ENCODE data around the gene RDX. TPM values are rescaled to one million over a fixed set of nuclear protein-coding genes. Genes with fewer than 3 reads are reported as not detected.

Gene RDX
- total and polyA plus RNA-seq, 7 experiments from 2014 or later = 6.9 to 63.6 (median 15.9) TPM

DNA sequence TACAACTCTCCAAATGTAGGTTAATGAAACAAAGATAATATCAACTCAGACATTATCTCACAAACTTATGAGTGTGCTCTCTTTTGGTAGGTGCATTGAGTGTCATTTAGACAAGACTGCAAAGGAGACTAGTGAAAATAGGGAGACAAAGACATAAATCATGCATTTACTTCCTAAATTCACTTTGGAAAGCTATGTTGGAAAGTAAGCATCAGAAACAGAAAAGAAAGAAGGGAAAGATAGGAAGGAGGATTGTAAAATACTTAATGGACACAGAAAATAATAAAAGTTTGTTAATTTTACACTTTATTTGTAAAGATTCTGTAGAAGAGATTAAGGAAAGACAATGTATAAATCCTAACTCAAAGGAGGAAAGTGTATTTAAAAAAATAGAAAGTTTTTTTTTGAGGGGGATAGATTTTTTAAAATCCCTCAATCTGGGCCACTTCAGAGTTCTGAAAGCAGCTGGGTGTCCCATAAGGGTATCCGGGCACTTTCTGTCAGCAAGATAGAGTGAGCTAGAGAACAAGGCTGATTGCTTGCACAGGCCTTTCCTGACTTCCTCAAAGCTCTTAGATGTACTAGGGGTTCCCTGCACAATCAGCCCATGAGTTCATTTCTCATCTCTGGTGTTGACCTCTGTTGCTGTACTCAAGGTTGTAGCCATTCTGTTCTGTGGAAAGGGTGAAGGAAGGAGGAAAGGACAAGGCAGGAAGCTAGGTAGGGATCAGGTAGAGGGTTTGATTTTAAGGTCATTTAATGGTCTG lies 22.4 kb upstream of the RDX start:
- ATAC-seq (no peak), DNase-seq (no peak)
- intact Hi-C loops (cut with micrococcal nuclease) = no loop called here
- POLR2A ChIA-PET = no interaction called here
- H3K4me3 Mint-ChIP-seq = no peak overlapping the region
- CTCF ChIA-PET = no interaction called here
- no peak overlapping the region for H3K4me3 ChIP-seq (ENCODE audit: low read length)
- no peaks in the 10 kb centered on the region for H3K27me3 ChIP-seq (ENCODE audit: control insufficient read depth in 2 of 2, insufficient read depth in 2 of 2, low read length in 2 of 2)
- no peaks in the 10 kb centered on the region for H3K9me3 ChIP-seq (ENCODE audit: control insufficient read depth in 2 of 3, low read length in 3 of 3)
- H3K4me1 Mint-ChIP-seq = no peaks in the 10 kb centered on the region
- no peak overlapping the region for H3K27ac Mint-ChIP-seq
- H3K36me3 Mint-ChIP-seq = no peaks in the 10 kb centered on the region
- H3K27me3 Mint-ChIP-seq = peaks cover 0 to 2% (median 0%) of the 10 kb centered on the region in 5 donors
- no peak overlapping the region for H3K27ac ChIP-seq (ENCODE audit: low read depth, low read length)
- H3K4me1 ChIP-seq (ENCODE audit: control insufficient read depth in 2 of 2, insufficient read depth in 2 of 2, low read length in 2 of 2) = no peaks in the 10 kb centered on the region
- no peaks in the 10 kb centered on the region for H3K9me3 Mint-ChIP-seq
- H3K36me3 ChIP-seq (ENCODE audit: control insufficient read depth in 2 of 3, insufficient read depth in 3 of 3, low read length in 3 of 3) = no peaks in the 10 kb centered on the region

DNA sequence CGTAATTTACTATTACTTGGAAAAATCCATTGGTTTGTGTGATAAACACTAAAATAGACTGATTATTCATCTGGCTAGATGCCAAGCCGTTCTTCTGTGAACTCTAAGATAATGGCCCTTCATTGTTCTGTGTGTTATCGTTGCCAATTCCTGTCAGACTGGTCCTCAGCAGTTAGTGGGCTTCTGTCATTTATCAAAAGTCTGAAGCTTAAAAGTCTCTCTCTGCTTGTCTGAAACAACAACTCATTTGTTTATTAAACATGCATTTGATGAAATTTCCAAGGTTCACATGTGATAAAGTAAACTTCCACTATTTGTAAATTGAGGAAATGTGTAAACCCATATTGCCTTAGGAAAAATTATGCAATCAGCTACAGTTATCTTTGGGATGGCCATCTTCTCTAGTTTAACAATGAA lies 21.1 kb upstream of the RDX start:
- no peaks in the 10 kb centered on the region for H3K27me3 ChIP-seq (ENCODE audit: control insufficient read depth in 2 of 2, insufficient read depth in 2 of 2, low read length in 2 of 2)
- H3K36me3 ChIP-seq (ENCODE audit: control insufficient read depth in 2 of 3, insufficient read depth in 3 of 3, low read length in 3 of 3) = no peaks in the 10 kb centered on the region
- Mint-ChIP-seq H3K4me1 (no peaks in the 10 kb centered on the region), H3K27me3 (peaks cover 0 to 2% (median 0%) of the 10 kb centered on the region in 5 donors), H3K9me3 (no peaks in the 10 kb centered on the region), H3K27ac (no peak overlapping the region), H3K36me3 (no peaks in the 10 kb centered on the region), H3K4me3 (no peak overlapping the region)
- DNase-seq (no peak), ATAC-seq (no peak)
- H3K4me1 ChIP-seq (ENCODE audit: control insufficient read depth in 2 of 2, insufficient read depth in 2 of 2, low read length in 2 of 2) = no peaks in the 10 kb centered on the region
- H3K9me3 ChIP-seq (ENCODE audit: control insufficient read depth in 2 of 3, low read length in 3 of 3) = no peaks in the 10 kb centered on the region
- ChIA-PET CTCF (interaction anchor here (0.7 kb wide), 1 partner anchor 49 kb away, joined by 3 read pairs; no protein-coding TSS in a partner anchor), POLR2A (no interaction called here)
- intact Hi-C loops (cut with micrococcal nuclease) = no loop called here
- H3K27ac ChIP-seq (ENCODE audit: low read depth, low read length) = no peak overlapping the region
- H3K4me3 ChIP-seq (ENCODE audit: low read length) = no peak overlapping the region

- Histone ChIP-seq H3K9me3 (ENCODE audit: control insufficient read depth in 2 of 3, low read length in 3 of 3) (no peaks in the 10 kb centered on the region), H3K27ac (ENCODE audit: low read depth, low read length) (no peak overlapping the region), H3K4me1 (ENCODE audit: control insufficient read depth in 2 of 2, insufficient read depth in 2 of 2, low read length in 2 of 2) (no peaks in the 10 kb centered on the region), H3K36me3 (ENCODE audit: control insufficient read depth in 2 of 3, insufficient read depth in 3 of 3, low read length in 3 of 3) (no peaks in the 10 kb centered on the region), H3K27me3 (ENCODE audit: control insufficient read depth in 2 of 2, insufficient read depth in 2 of 2, low read length in 2 of 2) (no peaks in the 10 kb centered on the region), H3K4me3 (ENCODE audit: low read length) (no peak overlapping the region)
- Mint-ChIP-seq H3K36me3 (no peaks in the 10 kb centered on the region), H3K9me3 (no peaks in the 10 kb centered on the region), H3K4me1 (peaks cover 0 to 7% (median 0%) of the 10 kb centered on the region in 7 donors), H3K27ac (no peak overlapping the region), H3K27me3 (peaks cover 0 to 2% (median 0%) of the 10 kb centered on the region in 5 donors), H3K4me3 (no peak overlapping the region)
- DNase-seq (no peak), ATAC-seq (no peak)
- ChIA-PET POLR2A (no interaction called here), CTCF (no interaction called here)
- intact Hi-C loops (cut with micrococcal nuclease) = no loop called here
Observed at GRCh38 chr11:110314366-110315095, 18.1 kb upstream of the RDX start.

GRCh38 chr11:110312670-110313069 lies 16.3 kb upstream of the RDX start:
- H3K4me3 ChIP-seq (ENCODE audit: low read length) = no peak overlapping the region
- CTCF ChIA-PET = no interaction called here

GRCh38 chr11:110311783-110312579 lies 15.6 kb upstream of the RDX start:
- Histone ChIP-seq H3K27ac (ENCODE audit: low read depth, low read length) (no peak overlapping the region), H3K9me3 (ENCODE audit: control insufficient read depth in 2 of 3, low read length in 3 of 3) (no peaks in the 10 kb centered on the region), H3K27me3 (ENCODE audit: control insufficient read depth in 2 of 2, insufficient read depth in 2 of 2, low read length in 2 of 2) (no peaks in the 10 kb centered on the region), H3K36me3 (ENCODE audit: control insufficient read depth in 2 of 3, insufficient read depth in 3 of 3, low read length in 3 of 3) (no peaks in the 10 kb centered on the region), H3K4me1 (ENCODE audit: control insufficient read depth in 2 of 2, insufficient read depth in 2 of 2, low read length in 2 of 2) (no peaks in the 10 kb centered on the region), H3K4me3 (ENCODE audit: low read length) (no peak overlapping the region)
- Mint-ChIP-seq H3K4me1 (peaks cover 0 to 7% (median 0%) of the 10 kb centered on the region in 7 donors), H3K27ac (no peak overlapping the region), H3K4me3 (no peak overlapping the region), H3K36me3 (no peaks in the 10 kb centered on the region), H3K9me3 (no peaks in the 10 kb centered on the region), H3K27me3 (no peaks in the 10 kb centered on the region)
- intact Hi-C loops (cut with micrococcal nuclease) = no loop called here
- ChIA-PET POLR2A (no interaction called here), CTCF (no interaction called here)
- ATAC-seq (peak; percentile 31), DNase-seq (no peak)

More at GRCh38 chr11:110312670-110313069, 16.3 kb upstream of the RDX start:
- DNase-seq (no peak), ATAC-seq (no peak)
- Mint-ChIP-seq H3K4me3 (no peak overlapping the region), H3K9me3 (no peaks in the 10 kb centered on the region), H3K27me3 (peaks cover 0 to 2% (median 0%) of the 10 kb centered on the region in 5 donors), H3K27ac (no peak overlapping the region), H3K36me3 (no peaks in the 10 kb centered on the region), H3K4me1 (peaks cover 0 to 7% (median 0%) of the 10 kb centered on the region in 7 donors)
- H3K4me1 ChIP-seq (ENCODE audit: control insufficient read depth in 2 of 2, insufficient read depth in 2 of 2, low read length in 2 of 2) = no peaks in the 10 kb centered on the region
- no peaks in the 10 kb centered on the region for H3K9me3 ChIP-seq (ENCODE audit: control insufficient read depth in 2 of 3, low read length in 3 of 3)
- POLR2A ChIA-PET = no interaction called here
- no peaks in the 10 kb centered on the region for H3K36me3 ChIP-seq (ENCODE audit: control insufficient read depth in 2 of 3, insufficient read depth in 3 of 3, low read length in 3 of 3)
- H3K27me3 ChIP-seq (ENCODE audit: control insufficient read depth in 2 of 2, insufficient read depth in 2 of 2, low read length in 2 of 2) = no peaks in the 10 kb centered on the region
- intact Hi-C loops (cut with micrococcal nuclease) = no loop called here
- H3K27ac ChIP-seq (ENCODE audit: low read depth, low read length) = no peak overlapping the region

- Mint-ChIP-seq H3K27me3 (no peaks in the 10 kb centered on the region), H3K36me3 (no peaks in the 10 kb centered on the region), H3K9me3 (no peaks in the 10 kb centered on the region), H3K4me1 (peaks cover 0 to 9% (median 0%) of the 10 kb centered on the region in 7 donors), H3K27ac (no peak overlapping the region), H3K4me3 (no peak overlapping the region)
- no peak overlapping the region for H3K27ac ChIP-seq (ENCODE audit: low read depth, low read length)
- DNase-seq (no peak), ATAC-seq (no peak)
- POLR2A ChIA-PET = no interaction called here
- H3K27me3 ChIP-seq (ENCODE audit: control insufficient read depth in 2 of 2, insufficient read depth in 2 of 2, low read length in 2 of 2) = no peaks in the 10 kb centered on the region
- H3K4me3 ChIP-seq (ENCODE audit: low read length) = no peak overlapping the region
- CTCF ChIA-PET = no interaction called here
- no peaks in the 10 kb centered on the region for H3K4me1 ChIP-seq (ENCODE audit: control insufficient read depth in 2 of 2, insufficient read depth in 2 of 2, low read length in 2 of 2)
- H3K9me3 ChIP-seq (ENCODE audit: control insufficient read depth in 2 of 3, low read length in 3 of 3) = no peaks in the 10 kb centered on the region
- intact Hi-C loops (cut with micrococcal nuclease) = no loop called here
- no peaks in the 10 kb centered on the region for H3K36me3 ChIP-seq (ENCODE audit: control insufficient read depth in 2 of 3, insufficient read depth in 3 of 3, low read length in 3 of 3)
Observed at GRCh38 chr11:110308071-110308470, 11.7 kb upstream of the RDX start.

All from naive thymus-derived CD4-positive, alpha-beta T cell (primary cell).